ENCODE results near the gene MAPK7. TPM values are rescaled to one million over a fixed set of nuclear protein-coding genes. Genes with fewer than 3 reads are reported as not detected.

Gene MAPK7
- total and polyA plus RNA-seq, 2 of the 4 experiments (the other 2 are of a cell fraction), result 9.7 to 25.4 TPM

DNA sequence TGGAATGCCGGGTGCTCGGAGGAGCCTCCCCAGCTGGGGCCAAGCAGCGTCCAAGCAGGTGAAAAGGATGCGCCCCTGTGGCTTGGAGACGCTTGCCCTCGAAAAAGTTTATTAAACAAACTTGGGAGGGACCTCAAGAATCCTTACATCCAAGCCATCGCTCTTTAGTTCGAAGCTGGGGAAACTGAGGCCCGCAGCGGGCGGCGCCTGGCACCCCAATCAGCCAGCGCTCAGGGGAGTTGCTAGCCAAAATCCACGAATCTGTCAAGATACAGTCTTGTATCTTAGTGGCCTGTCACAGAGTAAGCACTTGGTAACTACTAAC lies 15.2 kb upstream of the MAPK7 start (continued):
- TF ChIP-seq, protein P1, sequence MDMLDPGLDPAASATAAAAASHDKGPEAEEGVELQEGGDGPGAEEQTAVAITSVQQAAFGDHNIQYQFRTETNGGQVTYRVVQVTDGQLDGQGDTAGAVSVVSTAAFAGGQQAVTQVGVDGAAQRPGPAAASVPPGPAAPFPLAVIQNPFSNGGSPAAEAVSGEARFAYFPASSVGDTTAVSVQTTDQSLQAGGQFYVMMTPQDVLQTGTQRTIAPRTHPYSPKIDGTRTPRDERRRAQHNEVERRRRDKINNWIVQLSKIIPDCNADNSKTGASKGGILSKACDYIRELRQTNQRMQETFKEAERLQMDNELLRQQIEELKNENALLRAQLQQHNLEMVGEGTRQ (IDR thresholded peaks at IDR 0.05; ENCODE audit: low read depth, low read length), result no peak
- TF ChIP-seq RCOR1 (IDR thresholded peaks at IDR 0.05; ENCODE audit: insufficient replicate concordance, low read length) (no peak), MXI1 (IDR thresholded peaks at IDR 0.05; ENCODE audit: borderline replicate concordance, low read depth, low read length) (no peak), NFE2L2 (IDR thresholded peaks at IDR 0.05; ENCODE audit: low read depth, low read length) (no peak), MAZ (IDR thresholded peaks at IDR 0.05; ENCODE audit: borderline replicate concordance, low read depth, low read length) (no peak)

Data from IMR-90 (cell line).